ENCODE measurements around the gene TNFRSF25.
A peak's percentile ranks its signal among the peaks of the same experiment; 100 is the strongest.

Gene TNFRSF25

DNA sequence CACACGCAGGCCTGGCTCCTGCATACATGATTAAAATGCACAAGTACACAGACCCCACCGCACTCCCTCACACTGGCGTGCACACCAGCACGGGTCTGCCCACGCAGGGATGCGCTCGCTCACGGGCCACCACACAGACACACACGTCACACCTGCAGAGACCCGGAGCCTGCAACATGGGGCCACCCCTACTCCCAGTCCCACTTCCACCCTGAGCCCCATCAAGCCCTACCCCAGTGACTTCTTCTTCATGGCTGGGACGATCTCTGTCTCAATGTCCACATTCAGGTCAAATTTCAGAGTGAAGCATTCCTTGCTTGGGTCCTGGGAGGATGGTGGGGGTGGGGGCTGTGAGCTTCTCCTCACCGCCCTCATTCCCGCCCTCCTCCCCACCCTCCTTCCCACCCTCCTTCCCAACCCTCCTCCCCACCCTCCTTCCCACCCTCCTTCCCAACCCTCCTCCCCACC is 8.9 kb upstream of the TNFRSF25 start:
- Mint-ChIP-seq H3K9me3 (no peaks in the 10 kb centered on the region), H3K27me3 (peaks cover 0 to 9% of the 10 kb centered on the region in 2 donors), H3K27ac (no peak overlapping the region), H3K36me3 (ENCODE audit: insufficient read depth) (no peaks in the 10 kb centered on the region), H3K4me3 (no peak overlapping the region), H3K4me1 (ENCODE audit: low read depth in 2 of 2) (peaks cover 6 to 8% of the 10 kb centered on the region in 2 donors)
- DNase-seq (no peak), ATAC-seq (replicated peaks) (no peak)

DNA sequence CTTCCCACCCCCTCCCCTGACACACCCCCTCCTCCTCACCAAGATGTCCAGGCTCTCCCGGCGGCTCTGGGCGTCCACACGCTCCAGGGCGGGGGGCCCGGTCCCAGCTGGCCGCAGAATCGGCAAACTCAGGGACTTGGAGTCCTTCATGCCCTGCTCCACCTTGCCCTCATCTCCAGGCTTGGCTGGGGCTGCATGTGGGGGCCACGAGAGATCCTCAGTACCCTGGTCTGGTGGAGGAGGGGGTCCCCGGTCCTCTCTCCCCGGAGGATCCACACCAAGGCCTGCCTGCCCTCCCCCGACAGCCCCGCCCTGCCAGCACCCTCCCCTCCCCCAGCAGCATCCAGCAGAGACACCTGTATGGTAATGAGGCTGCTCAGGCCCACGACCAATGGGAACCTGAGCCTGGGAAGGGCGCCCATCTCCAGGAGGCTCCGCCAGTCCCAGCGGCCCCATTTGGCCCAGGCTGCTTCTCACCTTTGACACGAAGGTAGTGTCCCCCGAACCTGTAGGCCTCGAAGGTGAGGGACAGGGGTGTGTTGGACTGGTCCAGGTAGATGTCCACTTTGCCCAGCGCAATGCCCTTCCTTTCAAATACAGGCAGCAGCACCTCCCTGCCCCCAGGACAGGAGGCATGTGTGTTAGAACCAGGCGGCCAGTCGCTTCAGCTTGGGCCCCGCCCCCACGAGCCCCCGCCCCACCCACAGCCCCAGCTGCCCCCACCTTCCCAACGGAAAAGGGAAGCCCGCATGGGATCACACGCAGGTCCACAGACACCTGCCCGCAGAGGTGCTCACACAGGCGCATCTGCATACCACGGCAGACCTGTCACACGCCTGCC is 8.2 kb upstream of the TNFRSF25 start:
- H3K4me1 Mint-ChIP-seq (ENCODE audit: low read depth in 2 of 2), result peaks cover 6 to 8% of the 10 kb centered on the region in 2 donors
- no peak overlapping the region for H3K4me3 Mint-ChIP-seq
- H3K27me3 Mint-ChIP-seq, result peaks cover 0 to 9% of the 10 kb centered on the region in 2 donors
- no peak overlapping the region for H3K27ac Mint-ChIP-seq
- no peaks in the 10 kb centered on the region for H3K9me3 Mint-ChIP-seq
- H3K36me3 Mint-ChIP-seq (ENCODE audit: insufficient read depth), result no peaks in the 10 kb centered on the region
- ATAC-seq (replicated peaks), result no peak
- DNase-seq, result no peak

GRCh38 chr1:6473156-6473555 is 7.2 kb upstream of the TNFRSF25 start:
- Mint-ChIP-seq H3K4me3 (no peak overlapping the region), H3K27ac (no peak overlapping the region), H3K9me3 (no peaks in the 10 kb centered on the region), H3K27me3 (peaks cover 0 to 9% of the 10 kb centered on the region in 2 donors), H3K36me3 (ENCODE audit: insufficient read depth) (no peaks in the 10 kb centered on the region), H3K4me1 (ENCODE audit: low read depth in 2 of 2) (peaks cover 6 to 8% of the 10 kb centered on the region in 2 donors)
- DNase-seq (no peak), ATAC-seq (replicated peaks) (no peak)

GRCh38 chr1:6472391-6472790 is 6.4 kb upstream of the TNFRSF25 start:
- DNase-seq (no peak), ATAC-seq (replicated peaks) (no peak)
- Mint-ChIP-seq H3K9me3 (no peaks in the 10 kb centered on the region), H3K27ac (no peak overlapping the region), H3K4me3 (no peak overlapping the region), H3K36me3 (ENCODE audit: insufficient read depth) (no peaks in the 10 kb centered on the region), H3K4me1 (ENCODE audit: low read depth in 2 of 2) (peaks cover 6 to 8% of the 10 kb centered on the region in 2 donors), H3K27me3 (peaks cover 0 to 9% of the 10 kb centered on the region in 2 donors)

- H3K36me3 Mint-ChIP-seq (ENCODE audit: insufficient read depth), result no peaks in the 10 kb centered on the region
- no peak overlapping the region for H3K4me3 Mint-ChIP-seq
- H3K27me3 Mint-ChIP-seq, result peaks cover 0 to 9% of the 10 kb centered on the region in 2 donors
- DNase-seq (no peak), ATAC-seq (replicated peaks) (no peak)
- H3K4me1 Mint-ChIP-seq (ENCODE audit: low read depth in 2 of 2), result peaks cover 8 to 9% of the 10 kb centered on the region in 2 donors
- no peak overlapping the region for H3K27ac Mint-ChIP-seq
- H3K9me3 Mint-ChIP-seq, result no peaks in the 10 kb centered on the region
Observed at GRCh38 chr1:6471970-6472368, 6.0 kb upstream of the TNFRSF25 start.

GRCh38 chr1:6471086-6471969 is 5.4 kb upstream of the TNFRSF25 start:
- no peak overlapping the region for H3K27ac Mint-ChIP-seq
- no peak overlapping the region for H3K4me3 Mint-ChIP-seq
- peaks cover 3% of the 10 kb centered on the region for H3K36me3 Mint-ChIP-seq (ENCODE audit: insufficient read depth)
- H3K27me3 Mint-ChIP-seq, result peaks cover 0 to 9% of the 10 kb centered on the region in 2 donors
- no peaks in the 10 kb centered on the region for H3K9me3 Mint-ChIP-seq
- peaks cover 8 to 9% of the 10 kb centered on the region in 2 donors for H3K4me1 Mint-ChIP-seq (ENCODE audit: low read depth in 2 of 2)
- ATAC-seq (replicated peaks) (peak; percentile 44), DNase-seq (no peak)

DNA sequence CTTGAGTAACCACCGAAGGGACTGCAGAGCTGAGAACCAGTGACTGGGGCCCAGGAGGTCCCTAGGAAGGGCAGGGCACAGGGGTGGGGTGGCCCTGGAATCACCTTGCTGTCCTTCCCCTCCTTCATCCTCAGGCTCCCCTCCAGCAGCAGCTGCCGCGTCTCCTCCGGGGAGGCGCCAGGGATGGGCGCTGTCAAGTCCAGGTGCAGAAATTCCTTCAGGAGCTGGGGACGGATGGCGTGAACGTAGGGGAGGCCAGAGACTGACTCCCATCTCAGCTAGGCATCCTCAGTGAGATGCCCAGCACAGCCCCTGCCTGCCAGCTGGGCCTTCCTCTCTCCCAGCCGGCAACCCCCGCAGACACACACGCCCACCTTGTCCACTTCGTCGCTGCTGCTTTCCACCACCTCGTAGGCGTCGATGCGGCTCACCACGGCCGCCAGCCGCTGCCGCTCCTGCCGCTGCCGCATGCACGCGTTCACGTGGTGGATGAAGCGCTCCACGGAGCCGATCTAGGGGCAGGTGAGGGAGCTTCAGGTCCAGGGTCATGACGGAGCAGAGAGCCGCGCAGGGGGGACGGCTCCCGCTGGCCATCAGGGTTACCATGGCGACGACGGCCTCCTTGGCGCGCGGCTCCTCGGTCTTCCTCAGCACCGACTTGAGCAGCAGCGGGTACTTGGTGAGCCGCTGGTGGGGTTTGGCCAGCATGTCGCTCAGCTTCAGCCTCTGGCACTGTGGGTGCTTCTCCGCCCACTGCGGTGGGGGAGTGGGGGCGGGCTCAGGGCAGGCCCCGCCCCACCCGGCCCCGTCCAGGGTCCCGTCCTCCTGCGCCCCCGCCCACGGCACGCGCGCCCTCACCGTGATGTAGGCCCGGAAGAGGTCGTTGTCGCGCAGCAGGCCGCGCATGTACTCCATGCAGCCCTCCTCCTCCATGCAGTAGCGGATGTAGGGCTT is 4.4 kb upstream of the TNFRSF25 start:
- H3K4me3 Mint-ChIP-seq, result no peak overlapping the region
- ATAC-seq (replicated peaks), result peak; percentile 8
- peaks cover 0 to 5% of the 10 kb centered on the region in 2 donors for H3K27me3 Mint-ChIP-seq
- H3K27ac Mint-ChIP-seq, result no peak overlapping the region
- H3K36me3 Mint-ChIP-seq (ENCODE audit: insufficient read depth), result peaks cover 7% of the 10 kb centered on the region
- no peak for DNase-seq
- H3K4me1 Mint-ChIP-seq (ENCODE audit: low read depth in 2 of 2), result peaks cover 2 to 5% of the 10 kb centered on the region in 2 donors
- H3K9me3 Mint-ChIP-seq, result no peaks in the 10 kb centered on the region

DNA sequence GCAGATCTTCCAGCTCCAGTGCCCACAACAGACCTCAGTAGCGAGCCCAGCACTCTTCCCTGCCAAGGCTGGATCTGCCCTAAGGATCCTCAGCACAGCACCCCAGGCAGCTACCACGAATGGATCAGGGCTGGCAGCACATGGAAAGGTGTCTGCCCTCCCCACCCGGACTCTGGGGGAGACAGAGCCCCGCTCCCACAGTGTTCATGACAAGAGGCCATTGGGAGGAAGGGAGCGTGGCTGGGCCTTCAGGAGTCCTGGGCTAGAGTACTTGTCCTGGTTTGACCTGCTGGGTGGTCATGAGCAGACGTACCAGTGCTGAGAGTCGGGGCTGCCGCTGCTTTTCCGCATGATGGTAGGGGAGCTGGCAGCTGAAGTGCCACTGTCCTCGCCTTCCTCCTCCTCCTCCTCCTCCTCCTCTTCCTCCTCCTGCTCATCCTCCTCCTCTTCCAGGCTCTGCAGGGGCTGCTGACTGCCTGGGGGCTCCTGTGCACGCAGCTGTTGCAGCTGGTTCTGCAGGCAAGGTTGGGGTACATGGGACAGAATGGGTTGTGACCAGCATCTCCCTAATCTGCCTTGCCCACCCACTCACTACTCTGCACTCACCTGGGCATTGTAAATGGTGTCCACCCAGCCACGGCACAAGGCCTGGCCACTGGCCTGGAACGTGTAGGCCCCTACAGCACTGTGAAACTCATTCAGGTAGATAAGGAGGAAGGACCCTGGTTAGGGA is 2.9 kb upstream of the TNFRSF25 start:
- Mint-ChIP-seq H3K9me3 (no peaks in the 10 kb centered on the region), H3K27ac (no peak overlapping the region), H3K4me3 (peak overlapping the region in 1 of 2 donors; percentile 14), H3K4me1 (ENCODE audit: low read depth in 2 of 2) (peaks cover 10 to 14% of the 10 kb centered on the region in 2 donors), H3K36me3 (ENCODE audit: insufficient read depth) (peaks cover 18% of the 10 kb centered on the region), H3K27me3 (peaks cover 9% of the 10 kb centered on the region in 2 donors)
- DNase-seq (no peak), ATAC-seq (replicated peaks) (no peak)

DNA sequence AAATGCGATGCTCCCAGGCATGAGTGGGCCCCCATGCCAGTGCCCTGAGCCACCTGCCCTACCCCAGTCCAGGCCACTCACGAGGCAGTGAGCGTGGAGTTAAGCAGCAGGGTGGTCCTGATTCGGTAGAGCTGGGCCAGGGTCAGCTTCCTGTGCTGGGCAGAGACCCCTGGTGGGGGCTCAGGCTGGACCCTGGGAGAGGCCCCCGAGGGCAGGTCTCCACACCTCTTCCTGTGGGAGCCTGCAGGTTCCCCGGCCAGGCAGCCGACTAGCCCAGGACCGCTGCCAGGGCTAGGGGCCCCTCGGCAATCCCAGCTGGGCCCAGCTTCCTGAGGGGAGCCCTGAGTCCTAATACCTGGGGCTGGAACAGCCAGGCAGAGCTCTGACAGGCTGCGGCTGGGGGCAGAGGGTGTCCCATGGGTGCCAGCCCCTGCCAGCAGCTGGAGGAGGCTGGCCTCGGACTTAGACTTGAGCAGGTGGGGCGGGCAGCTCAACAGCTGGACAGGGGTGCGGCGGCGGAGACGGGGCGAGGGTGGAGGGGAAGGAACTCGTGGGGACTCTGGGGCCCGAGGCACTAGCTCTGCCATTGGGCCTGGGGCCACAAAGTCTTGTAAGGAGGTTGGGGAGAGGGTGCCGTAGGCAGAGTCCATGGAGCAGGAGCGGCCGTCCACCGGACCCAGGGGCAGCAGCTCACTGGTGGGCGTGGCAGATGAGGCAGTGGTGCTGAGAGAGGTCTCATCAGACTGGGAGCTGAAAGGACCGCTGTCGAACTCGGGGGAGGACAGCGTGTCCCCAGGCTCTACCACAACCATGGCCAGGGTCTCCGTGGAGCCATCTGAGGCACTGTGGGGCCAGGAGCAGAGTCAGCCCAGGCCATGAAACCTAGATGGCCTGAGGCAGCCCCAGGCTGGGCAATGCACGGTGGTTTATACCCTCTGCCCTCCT is 2.0 kb upstream of the TNFRSF25 start:
- H3K4me1 Mint-ChIP-seq (ENCODE audit: low read depth in 2 of 2), result peaks cover 10 to 17% of the 10 kb centered on the region in 2 donors

DNA sequence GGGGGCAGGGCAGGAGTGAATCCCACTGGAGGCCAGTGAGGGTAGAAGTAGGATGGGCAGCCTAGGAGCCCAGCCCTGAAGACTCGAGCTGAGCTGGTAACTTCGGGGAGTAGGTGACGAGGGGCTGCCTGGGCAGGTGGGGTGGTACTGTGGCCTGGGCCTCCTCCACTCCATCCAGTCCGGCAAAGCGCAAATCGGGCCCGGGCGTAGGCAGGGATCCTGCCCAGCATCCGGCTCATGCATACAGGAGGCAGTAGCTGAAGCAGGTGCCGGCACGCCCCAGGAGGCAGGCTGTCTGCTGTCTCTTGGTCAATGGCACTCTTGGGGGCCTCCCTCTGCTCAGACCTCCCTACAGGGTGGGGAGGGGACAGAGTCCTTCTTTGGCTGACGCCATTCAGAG is 1.3 kb upstream of the TNFRSF25 start:
- H3K27ac Mint-ChIP-seq, result peak overlapping the region in 1 of 2 donors; percentile 97
- H3K9me3 Mint-ChIP-seq, result no peaks in the 10 kb centered on the region
- H3K4me1 Mint-ChIP-seq (ENCODE audit: low read depth in 2 of 2), result peaks cover 13 to 21% of the 10 kb centered on the region in 2 donors
- H3K36me3 Mint-ChIP-seq (ENCODE audit: insufficient read depth), result peaks cover 33% of the 10 kb centered on the region
- H3K27me3 Mint-ChIP-seq, result peaks cover 9% of the 10 kb centered on the region in 2 donors
- DNase-seq (no peak), ATAC-seq (replicated peaks) (no peak)
- H3K4me3 Mint-ChIP-seq, result peak overlapping the region in 1 of 2 donors; percentile 83

More for the DNA sequence above, 2.0 kb upstream of the TNFRSF25 start:
- H3K36me3 Mint-ChIP-seq (ENCODE audit: insufficient read depth), result peaks cover 25% of the 10 kb centered on the region
- DNase-seq, result no peak
- H3K27me3 Mint-ChIP-seq, result peaks cover 9% of the 10 kb centered on the region in 2 donors
- ATAC-seq (replicated peaks), result no peak
- peak overlapping the region in 1 of 2 donors; percentile 83 for H3K4me3 Mint-ChIP-seq
- no peaks in the 10 kb centered on the region for H3K9me3 Mint-ChIP-seq
- H3K27ac Mint-ChIP-seq, result no peak overlapping the region

- H3K27ac Mint-ChIP-seq, result peak overlapping the region in 1 of 2 donors; percentile 97
- peaks cover 37% of the 10 kb centered on the region for H3K36me3 Mint-ChIP-seq (ENCODE audit: insufficient read depth)
- H3K4me1 Mint-ChIP-seq (ENCODE audit: low read depth in 2 of 2), result peaks cover 14 to 22% of the 10 kb centered on the region in 2 donors
- peaks cover 9% of the 10 kb centered on the region in 2 donors for H3K27me3 Mint-ChIP-seq
- peak overlapping the region; percentile 83 to 86 for H3K4me3 Mint-ChIP-seq
- ATAC-seq (replicated peaks) (no peak), DNase-seq (no peak)
- no peaks in the 10 kb centered on the region for H3K9me3 Mint-ChIP-seq
Observed at GRCh38 chr1:6466751-6467150, 778 bp upstream of the TNFRSF25 start.

Measured in effector memory CD8-positive, alpha-beta T cell (primary cell).